HG03108 (cell line): ENCODE results near the gene OR3A3.

Experiments
- ATAC-seq: cut with Tn5 transposase; IDR thresholded peaks from one replicate; pipeline ENCODE4 v1.9.1; 2021; ENCODE audit warnings: moderate library complexity; ENCODE audit not compliant: unreplicated experiment

The OR3A3 gene

DNA sequence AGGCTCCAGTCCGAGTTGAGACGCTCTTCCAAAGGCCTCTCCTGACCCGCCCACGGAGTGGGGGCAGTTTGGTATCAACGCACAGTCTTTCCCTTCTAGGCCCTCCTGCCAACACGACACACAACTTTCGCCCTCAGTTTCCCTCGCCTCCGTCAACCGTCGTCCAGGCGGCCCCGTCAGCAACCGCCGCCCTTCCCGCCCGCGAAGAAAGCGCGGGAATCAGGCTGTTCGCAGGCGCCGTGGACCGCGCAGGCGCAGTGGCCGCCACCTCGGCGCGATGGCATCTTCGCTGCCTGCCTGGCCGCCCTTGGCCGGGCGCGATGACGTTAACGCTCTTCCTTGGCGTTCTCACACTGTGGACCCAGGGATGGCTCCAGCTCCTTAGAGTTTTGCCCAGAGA lies 60.4 kb downstream of the OR3A3 start, which contains the start of gene SPATA22:
SPATA22 (minus strand) TSS at position 221 of the 400 bp plus-strand sequence. CDS start 2,494 bp downstream, outside the sequence.
- ATAC-seq: no peak

DNA sequence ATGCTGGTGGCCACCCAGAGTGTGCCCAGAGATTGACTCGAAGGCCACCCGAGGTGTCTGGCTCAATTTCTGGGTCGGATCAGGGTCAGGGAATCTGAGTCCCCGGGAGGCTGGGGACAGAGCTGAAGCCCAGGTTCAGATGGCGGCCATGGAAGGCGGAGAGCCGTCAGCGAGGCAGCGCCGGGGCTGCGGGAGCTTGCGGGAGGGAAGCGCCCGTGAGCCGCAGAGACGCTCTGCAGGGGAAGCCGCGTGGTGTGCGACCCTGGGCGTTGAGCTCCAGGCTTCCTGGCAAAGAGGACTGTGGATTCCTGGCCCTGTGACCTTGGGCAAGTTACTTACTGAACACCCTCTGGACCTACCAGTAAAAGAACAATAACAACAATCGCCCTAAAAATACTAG lies 61.0 kb downstream of the OR3A3 start:
- no peak for ATAC-seq
